HepG2 (cell line): ENCODE results near the gene POLQ. TPM values are rescaled to one million over a fixed set of nuclear protein-coding genes. Genes with fewer than 3 reads are reported as not detected.
A peak's percentile ranks its signal among the peaks of the same experiment; 100 is the strongest.

Experiments used
- CBFB ChIP-seq: sonication (generic); formaldehyde crosslinking; IDR thresholded peaks from 2 replicates; pipeline ENCODE4 v1.4.0; 2020; ENCODE audit warnings: missing genetic modification reagents
- CBX2 ChIP-seq, 2 experiments: fragments of 200-600 bp in 1 of 2; sonication (generic); formaldehyde crosslinking in 1 of 2; IDR thresholded peaks; 2 replicates each; pipeline versions ENCODE4 v1.7.0 to v1.8.1; 2018 to 2022; ENCODE audit warnings: low read depth in 2 of 2, low read length in 1 of 2, mild to moderate bottlenecking in 1 of 2, missing genetic modification reagents in 1 of 2
- DMAP1 ChIP-seq: IDR thresholded peaks from 2 replicates; pipeline ENCODE4 v1.6.1; 2016
- HMGA1 ChIP-seq: sonication (generic); formaldehyde crosslinking; conservative IDR thresholded peaks from 2 replicates; pipeline ENCODE4 v1.4.0; 2020; ENCODE audit warnings: missing genetic modification reagents
- KLF12 ChIP-seq: sonication (generic); formaldehyde crosslinking; IDR thresholded peaks from 2 replicates; pipeline ENCODE4 v1.4.0; 2020; ENCODE audit warnings: missing genetic modification reagents, borderline replicate concordance
- MED1 ChIP-seq: sonication (generic); formaldehyde crosslinking; IDR thresholded peaks from 2 replicates; pipeline ENCODE4 v1.4.0; 2020; ENCODE audit warnings: missing genetic modification reagents
- MYNN ChIP-seq: sonication (generic); formaldehyde crosslinking; IDR thresholded peaks from 2 replicates; pipeline ENCODE4 v1.4.0; 2020; ENCODE audit warnings: mild to moderate bottlenecking, low read depth, missing genetic modification reagents
- NCOA1 ChIP-seq: sonication (generic); formaldehyde crosslinking; IDR thresholded peaks from 2 replicates; pipeline ENCODE4 v1.9.0; 2021; ENCODE audit warnings: missing genetic modification reagents
- NFYC ChIP-seq: IDR thresholded peaks from 2 replicates; pipeline ENCODE4 v1.6.1; 2016; ENCODE audit warnings: missing genetic modification reagents, missing compliant biosample characterization
- POLR2G ChIP-seq: fragments of 200-400 bp; formaldehyde crosslinking; IDR thresholded peaks from 2 replicates; pipeline ENCODE4 v1.6.1; 2018; ENCODE audit warnings: mild to moderate bottlenecking, low read depth, low read length, moderate library complexity
- PRPF4 ChIP-seq: fragments of 200-400 bp; formaldehyde crosslinking; IDR thresholded peaks from 2 replicates; pipeline ENCODE4 v1.6.1; 2016; ENCODE audit warnings: low read length, low read depth; ENCODE audit not compliant: poor library complexity, severe bottlenecking
- ZBTB3 ChIP-seq: sonication (generic); formaldehyde crosslinking; IDR thresholded peaks from 2 replicates; pipeline ENCODE4 v1.4.0; 2020; ENCODE audit warnings: low read depth, mild to moderate bottlenecking, moderate library complexity, missing genetic modification reagents, borderline replicate concordance
- ZFP90 ChIP-seq: sonication (generic); formaldehyde crosslinking; IDR thresholded peaks from 2 replicates; pipeline ENCODE4 v1.8.0; 2022; ENCODE audit warnings: missing genetic modification reagents, mild to moderate bottlenecking, inconsistent platforms, borderline replicate concordance
- ZFYVE20 ChIP-seq: sonication (generic); formaldehyde crosslinking; IDR thresholded peaks from 2 replicates; pipeline ENCODE4 v1.8.0; 2023; ENCODE audit warnings: low read depth, mild to moderate bottlenecking, moderate library complexity, missing genetic modification reagents, borderline replicate concordance
- ZNF331 ChIP-seq: sonication (generic); formaldehyde crosslinking; IDR thresholded peaks from 2 replicates; pipeline ENCODE4 v1.4.0; 2020; ENCODE audit warnings: missing genetic modification reagents
- ZNF670 ChIP-seq: sonication (generic); formaldehyde crosslinking; IDR thresholded peaks from 2 replicates; pipeline ENCODE4 v1.8.0; 2022; ENCODE audit warnings: mild to moderate bottlenecking, missing genetic modification reagents, borderline replicate concordance
- ZNF768 ChIP-seq: sonication (generic); formaldehyde crosslinking; IDR thresholded peaks from 2 replicates; pipeline ENCODE4 v1.4.0; 2020; ENCODE audit warnings: missing genetic modification reagents
- polyA plus RNA-seq, 8 experiments: library from polyadenylated mRNA; depleted of rRNA in 3 of 8; stranded (reverse) in 7 of 8; unstranded in 1 of 8; fragments of >200 nt; fragmentation: Illumina TruSeq in 4 of 8; extraction: Trizol in 4 of 8; gene quantifications; 2 replicates each; pipeline versions ENCODE4 v1.2.1 to v1.2.3, GENCODE V29; 2011 to 2016; ENCODE audit warnings: low read depth in 4 of 8, missing spikeins in 1 of 8, mixed read lengths in 1 of 8; ENCODE audit not compliant: insufficient read depth in 1 of 8
- total RNA-seq, 5 experiments: library from RNA; depleted of rRNA; stranded (reverse); fragments of >200 nt; fragmentation: Illumina TruSeq; extraction: Trizol; gene quantifications; 2 replicates each; pipeline ENCODE4 v1.2.3, GENCODE V29; 2016; ENCODE audit warnings: low read depth in 1 of 5
- TF ChIP-seq, protein P1 (sequence below): sonication (generic); formaldehyde crosslinking; IDR thresholded peaks from 2 replicates; pipeline ENCODE4 v1.4.0; 2020; ENCODE audit warnings: mild to moderate bottlenecking, missing genetic modification reagents

Gene POLQ
- total and polyA plus RNA-seq, 2 of the 13 experiments (the other 11 are each of a cell fraction or from before 2014, with no cell fraction given): 2.5 to 18.6 TPM

DNA sequence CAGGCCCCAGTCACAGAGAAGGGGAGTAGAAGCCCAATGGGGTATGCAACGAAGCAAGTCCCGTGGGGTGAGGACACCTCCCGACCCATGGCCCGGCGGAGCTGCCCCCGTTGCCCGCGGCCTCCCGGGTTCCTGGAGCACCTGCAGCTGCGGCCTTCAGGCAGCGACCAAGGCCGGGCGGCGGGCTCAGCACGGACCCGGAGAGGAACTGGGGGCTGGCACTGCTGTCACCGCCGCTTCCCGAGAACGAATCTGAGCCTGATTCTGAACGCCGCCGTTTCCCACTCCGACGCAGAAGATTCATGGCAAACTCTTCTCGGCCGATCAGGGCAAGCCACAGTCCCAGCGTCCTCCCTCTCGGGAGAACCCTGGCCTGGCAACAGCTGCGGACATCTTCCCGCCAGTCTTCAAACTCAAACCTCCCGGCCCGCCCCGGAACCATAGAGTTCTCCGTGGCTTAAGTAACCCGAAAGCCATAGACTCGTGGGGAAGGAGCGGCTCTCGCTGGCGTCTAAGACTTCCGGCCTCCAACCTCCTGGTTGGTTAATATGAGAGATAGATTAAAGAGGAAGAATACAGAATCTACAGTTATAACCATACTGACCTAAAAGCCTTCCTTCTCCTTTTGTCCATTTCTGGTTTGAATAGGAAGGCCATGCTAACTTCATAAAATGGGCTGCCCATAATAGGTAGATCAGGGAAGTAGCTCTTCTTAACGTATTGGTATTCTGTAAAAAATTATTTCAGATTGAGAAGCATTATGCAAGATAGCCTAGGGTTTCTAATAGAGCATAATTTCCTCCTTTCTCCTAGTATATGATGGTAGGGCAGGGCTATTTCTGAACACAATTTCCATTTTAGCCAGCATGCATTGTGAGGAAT lies at the start of gene POLQ (continued):
- peak; percentile 15; the same call in 1 of the 2 replicates for TF ChIP-seq NCOA1 (CRISPR knock-in tag)
- TF ChIP-seq HMGA1 (CRISPR knock-in tag): no peak
- TF ChIP-seq ZBTB3 (CRISPR knock-in tag): no peak; the same call in 1 of the 2 replicates
- TF ChIP-seq CBFB: peak; percentile 74; the same call in 1 of the 2 replicates
- no peak for TF ChIP-seq ZFYVE20 (CRISPR knock-in tag)
- TF ChIP-seq, protein P1, sequence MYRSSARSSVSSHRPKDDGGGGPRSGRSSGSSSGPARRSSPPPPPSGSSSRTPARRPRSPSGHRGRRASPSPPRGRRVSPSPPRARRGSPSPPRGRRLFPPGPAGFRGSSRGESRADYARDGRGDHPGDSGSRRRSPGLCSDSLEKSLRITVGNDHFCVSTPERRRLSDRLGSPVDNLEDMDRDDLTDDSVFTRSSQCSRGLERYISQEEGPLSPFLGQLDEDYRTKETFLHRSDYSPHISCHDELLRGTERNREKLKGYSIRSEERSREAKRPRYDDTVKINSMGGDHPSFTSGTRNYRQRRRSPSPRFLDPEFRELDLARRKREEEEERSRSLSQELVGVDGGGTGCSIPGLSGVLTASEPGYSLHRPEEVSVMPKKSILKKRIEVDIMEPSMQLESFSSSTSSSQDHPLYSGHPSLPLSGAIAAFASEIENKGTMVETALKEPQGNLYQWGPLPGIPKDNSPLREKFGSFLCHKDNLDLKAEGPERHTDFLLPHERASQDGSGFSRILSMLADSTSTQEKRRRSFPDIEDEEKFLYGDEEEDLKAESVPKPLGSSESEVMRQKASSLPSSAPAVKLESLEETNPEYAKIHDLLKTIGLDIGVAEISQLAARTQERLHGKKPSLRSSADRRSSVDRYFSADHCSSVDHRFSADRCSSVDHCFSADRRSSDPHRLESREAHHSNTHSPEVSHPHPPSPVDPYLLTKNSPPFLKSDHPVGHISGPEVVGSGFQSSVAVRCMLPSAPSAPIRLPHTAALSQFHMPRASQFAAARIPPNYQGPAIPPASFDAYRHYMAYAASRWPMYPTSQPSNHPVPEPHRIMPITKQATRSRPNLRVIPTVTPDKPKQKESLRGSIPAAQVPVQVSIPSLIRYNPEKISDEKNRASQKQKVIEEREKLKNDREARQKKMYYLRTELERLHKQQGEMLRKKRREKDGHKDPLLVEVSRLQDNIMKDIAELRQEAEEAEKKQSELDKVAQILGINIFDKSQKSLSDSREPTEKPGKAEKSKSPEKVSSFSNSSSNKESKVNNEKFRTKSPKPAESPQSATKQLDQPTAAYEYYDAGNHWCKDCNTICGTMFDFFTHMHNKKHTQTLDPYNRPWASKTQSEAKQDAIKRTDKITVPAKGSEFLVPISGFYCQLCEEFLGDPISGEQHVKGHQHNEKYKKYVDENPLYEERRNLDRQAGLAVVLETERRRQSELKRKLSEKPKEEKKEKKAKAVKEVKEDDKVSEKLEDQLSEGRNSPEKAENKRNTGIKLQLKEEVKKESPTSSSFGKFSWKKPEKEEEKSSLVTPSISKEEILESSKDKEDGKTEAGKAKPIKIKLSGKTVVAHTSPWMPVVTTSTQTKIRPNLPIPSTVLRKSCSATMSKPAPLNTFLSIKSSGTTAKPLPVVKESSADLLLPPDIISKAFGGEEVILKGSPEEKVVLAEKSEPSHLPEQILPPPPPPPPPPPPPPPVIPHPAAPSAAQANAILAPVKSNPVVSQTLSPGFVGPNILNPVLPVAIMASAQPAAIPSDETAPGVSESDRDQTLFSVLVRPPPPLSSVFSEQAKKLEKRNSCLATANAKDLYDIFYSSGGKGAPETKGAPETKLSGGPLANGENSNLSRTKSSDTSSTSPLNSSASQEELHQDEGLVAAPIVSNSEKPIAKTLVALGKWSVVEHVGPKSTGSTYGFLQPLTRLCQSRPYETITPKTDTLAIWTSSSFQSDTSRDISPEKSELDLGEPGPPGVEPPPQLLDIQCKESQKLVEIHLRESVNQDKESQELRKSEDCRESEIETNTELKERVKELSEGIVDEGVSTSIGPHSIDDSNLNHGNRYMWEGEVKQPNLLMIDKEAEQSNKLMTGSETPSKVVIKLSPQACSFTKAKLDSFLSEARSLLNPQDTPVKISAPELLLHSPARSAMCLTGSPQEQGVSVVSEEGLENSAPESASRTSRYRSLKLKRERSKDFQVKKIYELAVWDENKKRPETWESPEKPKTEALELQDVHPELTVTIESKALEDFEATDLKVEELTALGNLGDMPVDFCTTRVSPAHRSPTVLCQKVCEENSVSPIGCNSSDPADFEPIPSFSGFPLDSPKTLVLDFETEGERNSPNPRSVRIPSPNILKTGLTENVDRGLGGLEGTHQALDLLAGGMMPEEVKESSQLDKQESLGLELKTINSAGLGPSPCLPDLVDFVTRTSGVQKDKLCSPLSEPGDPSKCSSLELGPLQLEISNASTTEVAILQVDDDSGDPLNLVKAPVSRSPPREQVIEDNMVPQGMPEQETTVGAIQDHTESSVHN: no peak
- peak; percentile 51; the same call in 1 of the 2 replicates for TF ChIP-seq MED1 (CRISPR knock-in tag)
- 0 out of 2 replicates have a peak, but pooled peaks have one; percentile 60 for TF ChIP-seq ZFP90 (CRISPR knock-in tag)
- TF ChIP-seq ZNF768 (CRISPR knock-in tag): peak; percentile 47; the same call in 1 of the 2 replicates
- peak; percentile 38; the same call in 1 of the 2 replicates for TF ChIP-seq NFYC (CRISPR knock-in tag)
- no peak for TF ChIP-seq CBX2 (IDR thresholded peaks at IDR 0.05; ENCODE audit: low read depth, low read length)
- no peak for TF ChIP-seq CBX2 (CRISPR knock-in tag; IDR thresholded peaks at IDR 0.05; ENCODE audit: low read depth)
- TF ChIP-seq KLF12 (CRISPR knock-in tag): peak; percentile 74; the same call in 1 of the 2 replicates
- no peak for TF ChIP-seq MYNN (CRISPR knock-in tag)
- TF ChIP-seq POLR2G: peak; percentile 86
- no peak for TF ChIP-seq PRPF4
- 0 out of 2 replicates have a peak, but pooled peaks have one; percentile 37 for TF ChIP-seq ZNF331 (CRISPR knock-in tag)
- TF ChIP-seq ZNF670 (CRISPR knock-in tag): 0 out of 2 replicates have a peak, but pooled peaks have one; percentile 27
- peak; percentile 74; the same call in 1 of the 2 replicates for TF ChIP-seq DMAP1 (CRISPR knock-in tag)
